Gastroesophageal sphincter (tissue), 4 donors: ENCODE data around the gene HAP1. TPM values are rescaled to one million over a fixed set of nuclear protein-coding genes. Genes with fewer than 3 reads are reported as not detected.

ENCODE experiments used
- ATAC-seq: fragments of 150-250 bp; one replicate; pipeline ENCODE4 v1.9.1; 2016; ENCODE audit warnings: mild to moderate bottlenecking, moderate library complexity
- H3K27ac ChIP-seq, 4 donors: fragments of 200-600 bp; sonication (generic) in 3 of 4; 1 replicate in 3 of 4; 2 replicates in 1 of 4; pipeline ENCODE4 v1.5.1; 2016 to 2019
- H3K27me3 ChIP-seq: fragments of 200-600 bp; sonication (generic); one replicate; pipeline ENCODE4 v1.5.1; 2019
- H3K36me3 ChIP-seq, 2 donors: fragments of 200-600 bp; sonication (generic); one replicate each; pipeline ENCODE4 v1.5.1; 2019; ENCODE audit warnings: control low read depth in 1 of 2
- H3K4me1 ChIP-seq, 3 donors: fragments of 200-600 bp; sonication (generic); 1 replicate in 2 of 3; 2 replicates in 1 of 3; pipeline ENCODE4 v1.5.1; 2016 to 2019; ENCODE audit warnings: control low read depth in 2 of 3
- H3K4me3 ChIP-seq, 2 donors: fragments of 200-600 bp; sonication (generic); one replicate each; pipeline ENCODE4 v1.5.1; 2019; ENCODE audit warnings: mild to moderate bottlenecking in 1 of 2, moderate library complexity in 1 of 2
- H3K9me3 ChIP-seq, 3 donors: fragments of 200-600 bp; sonication (generic); one replicate each; pipeline ENCODE4 v1.5.1; 2017 to 2019; ENCODE audit warnings: control low read depth in 2 of 3
- CTCF ChIP-seq, 4 experiments: fragments of 200-600 bp in 2 of 4; fragments of 450-650 bp in 2 of 4; sonication (generic) in 1 of 4; IDR thresholded peaks; one replicate each; pipeline ENCODE4 v1.5.1; 2017 to 2019; ENCODE audit warnings: antibody characterized with exemption in 4 of 4, mild to moderate bottlenecking in 2 of 4, moderate library complexity in 2 of 4
- EP300 ChIP-seq: sonication (generic); formaldehyde crosslinking; IDR thresholded peaks from one replicate; pipeline ENCODE4 v1.6.1; 2017; ENCODE audit warnings: antibody characterized with exemption, mild to moderate bottlenecking
- POLR2A ChIP-seq, 2 donors: fragments of 450-650 bp; IDR thresholded peaks; one replicate each; pipeline ENCODE4 v1.6.1; 2017; ENCODE audit warnings: antibody characterized with exemption in 2 of 2, mild to moderate bottlenecking in 2 of 2, moderate library complexity in 1 of 2
- POLR2AphosphoS5 ChIP-seq: sonication (generic); formaldehyde crosslinking; IDR thresholded peaks from one replicate; pipeline ENCODE4 v1.6.1; 2017; ENCODE audit warnings: antibody characterized with exemption
- WGBS, 2 donors: methylation state at CpG; one replicate each; pipeline ENCODE4 v1.1.5; 2018; ENCODE audit warnings: low coverage in 1 of 2; 5-methylcytosine and 5-hydroxymethylcytosine counted together
- total RNA-seq, 4 donors: library from RNA; depleted of rRNA; stranded (reverse); fragments of >200 nt; gene quantifications; one replicate each; pipeline ENCODE4 v1.1.0, GENCODE V29; 2016

HAP1 gene
- total RNA-seq, 4 donors from 2014 or later: 0.54 TPM; not detected in 3

- H3K27ac ChIP-seq: no peak overlapping the region
- 81% methylated on average over 3 of the region's 3 CpGs; no CpG with 5 or more reads in 1 of the 2 donors for WGBS, 2 donors
- no peaks in the 10 kb centered on the region for H3K36me3 ChIP-seq
- no peak for TF ChIP-seq CTCF (IDR thresholded peaks at IDR 0.05)
- no peak for TF ChIP-seq POLR2AphosphoS5
- no peak for TF ChIP-seq EP300
- no peak for TF ChIP-seq POLR2A (IDR thresholded peaks at IDR 0.05)
- peaks cover 7% of the 10 kb centered on the region for H3K27me3 ChIP-seq
- H3K9me3 ChIP-seq: no peaks in the 10 kb centered on the region
- ATAC-seq: no peak
- H3K4me1 ChIP-seq: no peaks in the 10 kb centered on the region
- H3K4me3 ChIP-seq: no peak overlapping the region
Observed at GRCh38 chr17:41681776-41682175, 52.7 kb downstream of the HAP1 start.

GRCh38 chr17:41680426-41681040 is 53.9 kb downstream of the HAP1 start:
- 74 to 78% methylated on average over 7 to 10 of the region's 10 CpGs for WGBS, 2 donors
- no peaks in the 10 kb centered on the region for H3K4me1 ChIP-seq
- no peaks in the 10 kb centered on the region for H3K36me3 ChIP-seq
- no peak for ATAC-seq
- H3K4me3 ChIP-seq: no peak overlapping the region
- no peaks in the 10 kb centered on the region for H3K9me3 ChIP-seq
- peaks cover 14% of the 10 kb centered on the region for H3K27me3 ChIP-seq
- TF ChIP-seq CTCF (IDR thresholded peaks at IDR 0.05) (no peak), POLR2A (IDR thresholded peaks at IDR 0.05) (no peak), EP300 (no peak), POLR2AphosphoS5 (no peak)
- no peak overlapping the region for H3K27ac ChIP-seq

- H3K36me3 ChIP-seq: no peaks in the 10 kb centered on the region
- H3K27ac ChIP-seq: peak overlapping the region in 2 of 4 donors; percentile 53 to 63
- TF ChIP-seq CTCF (IDR thresholded peaks at IDR 0.05) (no peak), POLR2AphosphoS5 (no peak), POLR2A (IDR thresholded peaks at IDR 0.05) (no peak), EP300 (no peak)
- WGBS, 2 donors: 50 to 70% methylated on average over 2 to 5 of the region's 5 CpGs
- peaks cover 14% of the 10 kb centered on the region for H3K27me3 ChIP-seq
- H3K4me1 ChIP-seq: no peaks in the 10 kb centered on the region
- H3K9me3 ChIP-seq: no peaks in the 10 kb centered on the region
- ATAC-seq: no peak
- H3K4me3 ChIP-seq: no peak overlapping the region
Observed at GRCh38 chr17:41679740-41680425, 54.6 kb downstream of the HAP1 start.

GRCh38 chr17:41678907-41679739 is 55.3 kb downstream of the HAP1 start:
- Histone ChIP-seq H3K4me3 (peak overlapping the region in 1 of 2 donors; percentile 27), H3K9me3 (no peaks in the 10 kb centered on the region), H3K27me3 (peaks cover 14% of the 10 kb centered on the region), H3K27ac (peak overlapping the region in 3 of 4 donors; percentile 53 to 66 (median 63)), H3K4me1 (no peaks in the 10 kb centered on the region), H3K36me3 (no peaks in the 10 kb centered on the region)
- 44 to 55% methylated on average over 4 to 6 of the region's 6 CpGs for WGBS, 2 donors
- peak; percentile 64 for ATAC-seq
- TF ChIP-seq EP300: no peak
- peak; percentile 27 for TF ChIP-seq POLR2AphosphoS5

- TF ChIP-seq CTCF (IDR thresholded peaks at IDR 0.05) (no peak), EP300 (no peak), POLR2AphosphoS5 (no peak), POLR2A (IDR thresholded peaks at IDR 0.05) (no peak)
- WGBS, 2 donors: 76 to 93% methylated on average over 2 of the region's 2 CpGs
- H3K27ac ChIP-seq: peak overlapping the region in 3 of 4 donors; percentile 53 to 66 (median 63)
- H3K36me3 ChIP-seq: no peaks in the 10 kb centered on the region
- H3K4me3 ChIP-seq: peak overlapping the region in 1 of 2 donors; percentile 27
- peaks cover 14% of the 10 kb centered on the region for H3K27me3 ChIP-seq
- no peaks in the 10 kb centered on the region for H3K4me1 ChIP-seq
- no peaks in the 10 kb centered on the region for H3K9me3 ChIP-seq
- ATAC-seq: peak; percentile 52
Observed at GRCh38 chr17:41678411-41678906, 56.0 kb downstream of the HAP1 start.
